Measurements from ENCODE around the gene LAMB4. TPM values are rescaled to one million over a fixed set of nuclear protein-coding genes. Genes with fewer than 3 reads are reported as not detected.

LAMB4 gene
- polyA plus RNA-seq, 1 of the 3 experiments (the other 2 are of a cell fraction): 0.36 TPM

DNA sequence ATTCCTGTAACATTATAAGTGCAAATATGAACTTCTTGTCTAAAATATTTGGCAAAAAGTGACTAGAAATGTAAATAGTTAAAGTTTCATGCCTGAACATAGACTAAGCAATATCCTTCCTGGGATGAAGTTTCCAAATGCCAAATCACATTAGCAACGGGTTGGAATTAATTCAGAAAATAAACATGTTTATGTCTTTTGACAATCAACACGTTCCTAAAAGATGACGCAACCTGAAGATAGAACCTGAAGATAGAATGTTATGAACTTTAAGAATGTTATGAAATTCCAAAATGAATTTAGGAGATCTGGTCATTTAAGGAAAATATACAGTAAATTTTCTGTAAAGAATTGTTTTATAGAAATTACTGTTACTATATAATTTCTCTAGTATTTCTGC lies 9.2 kb downstream of the LAMB4 start:
- POLR2A ChIA-PET: no interaction called here
- H3K27me3 ChIP-seq (ENCODE audit: insufficient read depth): no peaks in the 10 kb centered on the region
- H3K79me2 ChIP-seq (ENCODE audit: insufficient read depth): no peaks in the 10 kb centered on the region
- H3K4me2 ChIP-seq: no peak overlapping the region
- TF ChIP-seq POLR2AphosphoS5 (IDR thresholded peaks at IDR 0.05; ENCODE audit: low read depth, low read length): no peak
- no peak for TF ChIP-seq FOXM1 (IDR thresholded peaks at IDR 0.05; ENCODE audit: low read depth)
- no peak for TF ChIP-seq EZH2phosphoT487 (IDR thresholded peaks at IDR 0.05; ENCODE audit: borderline replicate concordance, low read depth)
- TF ChIP-seq FOSL2 (IDR thresholded peaks at IDR 0.05; ENCODE audit: borderline replicate concordance, low read depth): no peak
- TF ChIP-seq TCF12 (IDR thresholded peaks at IDR 0.05): no peak
- TF ChIP-seq, protein P1, sequence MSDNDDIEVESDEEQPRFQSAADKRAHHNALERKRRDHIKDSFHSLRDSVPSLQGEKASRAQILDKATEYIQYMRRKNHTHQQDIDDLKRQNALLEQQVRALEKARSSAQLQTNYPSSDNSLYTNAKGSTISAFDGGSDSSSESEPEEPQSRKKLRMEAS (IDR thresholded peaks at IDR 0.05; ENCODE audit: low read depth): no peak
- TF ChIP-seq, protein P2, sequence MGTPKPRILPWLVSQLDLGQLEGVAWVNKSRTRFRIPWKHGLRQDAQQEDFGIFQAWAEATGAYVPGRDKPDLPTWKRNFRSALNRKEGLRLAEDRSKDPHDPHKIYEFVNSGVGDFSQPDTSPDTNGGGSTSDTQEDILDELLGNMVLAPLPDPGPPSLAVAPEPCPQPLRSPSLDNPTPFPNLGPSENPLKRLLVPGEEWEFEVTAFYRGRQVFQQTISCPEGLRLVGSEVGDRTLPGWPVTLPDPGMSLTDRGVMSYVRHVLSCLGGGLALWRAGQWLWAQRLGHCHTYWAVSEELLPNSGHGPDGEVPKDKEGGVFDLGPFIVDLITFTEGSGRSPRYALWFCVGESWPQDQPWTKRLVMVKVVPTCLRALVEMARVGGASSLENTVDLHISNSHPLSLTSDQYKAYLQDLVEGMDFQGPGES (IDR thresholded peaks at IDR 0.05; ENCODE audit: low read depth, low read length): no peak
- TF ChIP-seq EP300 (IDR thresholded peaks at IDR 0.05; ENCODE audit: borderline replicate concordance in 1 of 2, low read depth in 1 of 2, low read length in 1 of 2): no peak
- no peak for TF ChIP-seq NRF1 (IDR thresholded peaks at IDR 0.05; ENCODE audit: low read depth, low read length)
- TF ChIP-seq, protein P3, sequence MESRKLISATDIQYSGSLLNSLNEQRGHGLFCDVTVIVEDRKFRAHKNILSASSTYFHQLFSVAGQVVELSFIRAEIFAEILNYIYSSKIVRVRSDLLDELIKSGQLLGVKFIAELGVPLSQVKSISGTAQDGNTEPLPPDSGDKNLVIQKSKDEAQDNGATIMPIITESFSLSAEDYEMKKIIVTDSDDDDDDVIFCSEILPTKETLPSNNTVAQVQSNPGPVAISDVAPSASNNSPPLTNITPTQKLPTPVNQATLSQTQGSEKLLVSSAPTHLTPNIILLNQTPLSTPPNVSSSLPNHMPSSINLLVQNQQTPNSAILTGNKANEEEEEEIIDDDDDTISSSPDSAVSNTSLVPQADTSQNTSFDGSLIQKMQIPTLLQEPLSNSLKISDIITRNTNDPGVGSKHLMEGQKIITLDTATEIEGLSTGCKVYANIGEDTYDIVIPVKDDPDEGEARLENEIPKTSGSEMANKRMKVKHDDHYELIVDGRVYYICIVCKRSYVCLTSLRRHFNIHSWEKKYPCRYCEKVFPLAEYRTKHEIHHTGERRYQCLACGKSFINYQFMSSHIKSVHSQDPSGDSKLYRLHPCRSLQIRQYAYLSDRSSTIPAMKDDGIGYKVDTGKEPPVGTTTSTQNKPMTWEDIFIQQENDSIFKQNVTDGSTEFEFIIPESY (IDR thresholded peaks at IDR 0.05; ENCODE audit: borderline replicate concordance, low read depth): no peak
- no peak for TF ChIP-seq RXRA (IDR thresholded peaks at IDR 0.05; ENCODE audit: borderline replicate concordance, low read depth)
- TF ChIP-seq FOXJ3 (CRISPR knock-in tag; IDR thresholded peaks at IDR 0.05): no peak
- TF ChIP-seq, protein P4, sequence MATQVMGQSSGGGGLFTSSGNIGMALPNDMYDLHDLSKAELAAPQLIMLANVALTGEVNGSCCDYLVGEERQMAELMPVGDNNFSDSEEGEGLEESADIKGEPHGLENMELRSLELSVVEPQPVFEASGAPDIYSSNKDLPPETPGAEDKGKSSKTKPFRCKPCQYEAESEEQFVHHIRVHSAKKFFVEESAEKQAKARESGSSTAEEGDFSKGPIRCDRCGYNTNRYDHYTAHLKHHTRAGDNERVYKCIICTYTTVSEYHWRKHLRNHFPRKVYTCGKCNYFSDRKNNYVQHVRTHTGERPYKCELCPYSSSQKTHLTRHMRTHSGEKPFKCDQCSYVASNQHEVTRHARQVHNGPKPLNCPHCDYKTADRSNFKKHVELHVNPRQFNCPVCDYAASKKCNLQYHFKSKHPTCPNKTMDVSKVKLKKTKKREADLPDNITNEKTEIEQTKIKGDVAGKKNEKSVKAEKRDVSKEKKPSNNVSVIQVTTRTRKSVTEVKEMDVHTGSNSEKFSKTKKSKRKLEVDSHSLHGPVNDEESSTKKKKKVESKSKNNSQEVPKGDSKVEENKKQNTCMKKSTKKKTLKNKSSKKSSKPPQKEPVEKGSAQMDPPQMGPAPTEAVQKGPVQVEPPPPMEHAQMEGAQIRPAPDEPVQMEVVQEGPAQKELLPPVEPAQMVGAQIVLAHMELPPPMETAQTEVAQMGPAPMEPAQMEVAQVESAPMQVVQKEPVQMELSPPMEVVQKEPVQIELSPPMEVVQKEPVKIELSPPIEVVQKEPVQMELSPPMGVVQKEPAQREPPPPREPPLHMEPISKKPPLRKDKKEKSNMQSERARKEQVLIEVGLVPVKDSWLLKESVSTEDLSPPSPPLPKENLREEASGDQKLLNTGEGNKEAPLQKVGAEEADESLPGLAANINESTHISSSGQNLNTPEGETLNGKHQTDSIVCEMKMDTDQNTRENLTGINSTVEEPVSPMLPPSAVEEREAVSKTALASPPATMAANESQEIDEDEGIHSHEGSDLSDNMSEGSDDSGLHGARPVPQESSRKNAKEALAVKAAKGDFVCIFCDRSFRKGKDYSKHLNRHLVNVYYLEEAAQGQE (IDR thresholded peaks at IDR 0.05; ENCODE audit: low read depth, low read length): no peak
- TF ChIP-seq, protein P5, sequence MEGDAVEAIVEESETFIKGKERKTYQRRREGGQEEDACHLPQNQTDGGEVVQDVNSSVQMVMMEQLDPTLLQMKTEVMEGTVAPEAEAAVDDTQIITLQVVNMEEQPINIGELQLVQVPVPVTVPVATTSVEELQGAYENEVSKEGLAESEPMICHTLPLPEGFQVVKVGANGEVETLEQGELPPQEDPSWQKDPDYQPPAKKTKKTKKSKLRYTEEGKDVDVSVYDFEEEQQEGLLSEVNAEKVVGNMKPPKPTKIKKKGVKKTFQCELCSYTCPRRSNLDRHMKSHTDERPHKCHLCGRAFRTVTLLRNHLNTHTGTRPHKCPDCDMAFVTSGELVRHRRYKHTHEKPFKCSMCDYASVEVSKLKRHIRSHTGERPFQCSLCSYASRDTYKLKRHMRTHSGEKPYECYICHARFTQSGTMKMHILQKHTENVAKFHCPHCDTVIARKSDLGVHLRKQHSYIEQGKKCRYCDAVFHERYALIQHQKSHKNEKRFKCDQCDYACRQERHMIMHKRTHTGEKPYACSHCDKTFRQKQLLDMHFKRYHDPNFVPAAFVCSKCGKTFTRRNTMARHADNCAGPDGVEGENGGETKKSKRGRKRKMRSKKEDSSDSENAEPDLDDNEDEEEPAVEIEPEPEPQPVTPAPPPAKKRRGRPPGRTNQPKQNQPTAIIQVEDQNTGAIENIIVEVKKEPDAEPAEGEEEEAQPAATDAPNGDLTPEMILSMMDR (IDR thresholded peaks at IDR 0.05): no peak
- no peak for TF ChIP-seq TEAD4 (IDR thresholded peaks at IDR 0.05; ENCODE audit: borderline replicate concordance, insufficient read depth)
- no peak for TF ChIP-seq SIN3A (IDR thresholded peaks at IDR 0.05; ENCODE audit: borderline replicate concordance, low read depth, low read length)
- H3F3A ChIP-seq (replicated peaks; ENCODE audit: insufficient read depth): no peaks in the 10 kb centered on the region
- H4K20me1 ChIP-seq (ENCODE audit: insufficient read depth): no peaks in the 10 kb centered on the region
- H3K9ac ChIP-seq: no peak overlapping the region
- H3K9me2 ChIP-seq: no peaks in the 10 kb centered on the region
- H3K4me1 ChIP-seq (ENCODE audit: control insufficient read depth in 1 of 2, insufficient read depth in 2 of 2, low read depth in 1 of 2, low read length in 1 of 2): no peaks in the 10 kb centered on the region; a peak in 1 of 4 replicates
- H3K36me3 ChIP-seq (replicated peaks in 1 of 2; ENCODE audit: control insufficient read depth in 1 of 2, insufficient read depth in 2 of 2, low read length in 1 of 2): no peaks in the 10 kb centered on the region
- CTCF ChIA-PET: interaction anchor here (3.5 to 3.7 kb wide), 2 partner anchors 11 to 25 kb away, joined by 13 to 19 read pairs; no protein-coding TSS in a partner anchor
- H3K27ac ChIP-seq (ENCODE audit: low read depth in 2 of 2, low read length in 1 of 2): no peak overlapping the region
- H3K9me3 ChIP-seq: no peaks in the 10 kb centered on the region
- H2AFZ ChIP-seq (ENCODE audit: low read depth): no peak overlapping the region
- H3K4me3 ChIP-seq (ENCODE audit: low read depth in 2 of 2, low read length in 1 of 2): no peak overlapping the region
- no peak for DNase-seq
- 88% methylated on average over 3 of the region's 3 CpGs for WGBS (ENCODE audit: low lambda C conversion rate)
